Activated T-cell treated with anti-CD3 and anti-CD28 coated beads for 1 hour (primary cell): Measurements from ENCODE around the gene TEAD3.
A peak's percentile ranks its signal among the peaks of the same experiment; 100 is the strongest.

Experiments
- DNase-seq: peaks from one replicate; pipeline ENCODE4 v3.0.0-alpha.2; 2020; ENCODE audit warnings: low read depth

Gene TEAD3

GRCh38 chr6:35474942-35475570 is 21.8 kb downstream of the TEAD3 start:
- no peak for DNase-seq

GRCh38 chr6:35474131-35474941 is 22.5 kb downstream of the TEAD3 start:
- DNase-seq, result no peak

- DNase-seq, result no peak
Measured at GRCh38 chr6:35473850-35474130, 23.1 kb downstream of the TEAD3 start.

- DNase-seq, result no peak
Measured at GRCh38 chr6:35473075-35473849, 23.6 kb downstream of the TEAD3 start.

GRCh38 chr6:35471836-35472345 is 25.0 kb downstream of the TEAD3 start:
- no peak for DNase-seq

GRCh38 chr6:35470663-35471120 is 26.2 kb downstream of the TEAD3 start:
- no peak for DNase-seq

- no peak for DNase-seq
Measured at GRCh38 chr6:35469751-35470662, 26.9 kb downstream of the TEAD3 start.

- DNase-seq, result no peak
Measured at GRCh38 chr6:35468980-35469750, 27.7 kb downstream of the TEAD3 start.

GRCh38 chr6:35468181-35468979 is 28.5 kb downstream of the TEAD3 start, which contains the start of gene RPL10A:
TSS of gene RPL10A (plus strand) at chr6:35468401. CDS start at chr6:35468435, 34 bp downstream.
- DNase-seq, result peak; percentile 89

- no peak for DNase-seq
Measured at GRCh38 chr6:35465646-35466045, 31.2 kb downstream of the TEAD3 start.

GRCh38 chr6:35463292-35463691 is 33.6 kb downstream of the TEAD3 start:
- DNase-seq, result no peak

GRCh38 chr6:35461270-35461669 is 35.6 kb downstream of the TEAD3 start:
- DNase-seq, result no peak

- DNase-seq, result no peak
Measured at GRCh38 chr6:35457907-35458306, 39.0 kb downstream of the TEAD3 start.

GRCh38 chr6:35454391-35455110 is 42.3 kb downstream of the TEAD3 start:
- DNase-seq, result no peak

- DNase-seq, result no peak
Measured at GRCh38 chr6:35453236-35453635, 43.6 kb downstream of the TEAD3 start.

GRCh38 chr6:35452183-35453090 is 44.4 kb downstream of the TEAD3 start, which contains the start of gene FANCE:
TSS of gene FANCE (plus strand) at chr6:35452338. CDS start at chr6:35452546, 208 bp downstream.
- DNase-seq, result peak; percentile 82

GRCh38 chr6:35451354-35452182 is 45.3 kb downstream of the TEAD3 start:
- DNase-seq, result no peak
